SU-DHL-6 (cell line): ENCODE data around the gene TBC1D16.

ENCODE experiments used
- H2AFZ ChIP-seq: fragments of 200-600 bp; sonication (generic); 2 replicates; pipeline ENCODE4 v1.6.1; 2014; ENCODE audit warnings: low read depth, mild to moderate bottlenecking, moderate library complexity, mixed read lengths, antibody characterized with exemption, low read length; ENCODE audit not compliant: severe bottlenecking
- H3F3A ChIP-seq: fragments of 200-600 bp; shearing (Covaris generic); 2 replicates; pipeline ENCODE4 v1.6.0; 2016; ENCODE audit warnings: antibody characterized with exemption, mild to moderate bottlenecking; ENCODE audit not compliant: insufficient read depth
- H3K27ac ChIP-seq: fragments of 200-600 bp; sonication (generic); 2 replicates; pipeline ENCODE4 v1.5.1; 2016; ENCODE audit warnings: low read depth, mild to moderate bottlenecking, low read length, moderate library complexity, mixed read lengths
- H3K27me3 ChIP-seq: fragments of 200-600 bp; sonication (generic), shearing (Covaris generic); 2 replicates; pipeline ENCODE4 v1.6.0; 2014; ENCODE audit warnings: mild to moderate bottlenecking, low read length
- H3K36me3 ChIP-seq: fragments of 200-600 bp; sonication (generic); 2 replicates; pipeline ENCODE4 v1.6.1; 2014; ENCODE audit warnings: mild to moderate bottlenecking, low read length, mixed read lengths
- H3K4me2 ChIP-seq: fragments of 300-600, 200-600 bp; shearing (Covaris generic), sonication (generic); 2 replicates; pipeline ENCODE4 v1.6.0; 2014; ENCODE audit warnings: low read length, low read depth, mild to moderate bottlenecking; ENCODE audit not compliant: poor library complexity, severe bottlenecking
- H3K4me3 ChIP-seq: fragments of 200-600 bp; sonication (generic); 2 replicates; pipeline ENCODE4 v1.5.1; 2014; ENCODE audit warnings: antibody characterized with exemption, low read length, mild to moderate bottlenecking, mixed read lengths; ENCODE audit not compliant: insufficient read depth, poor library complexity, severe bottlenecking
- H3K79me2 ChIP-seq: fragments of 200-600 bp; sonication (generic); 2 replicates; pipeline ENCODE4 v1.6.1; 2014; ENCODE audit warnings: mild to moderate bottlenecking, low read length, moderate library complexity; ENCODE audit not compliant: insufficient read depth
- H3K9ac ChIP-seq: fragments of 200-600 bp; sonication (generic); 2 replicates; pipeline ENCODE4 v1.7.0; 2014; ENCODE audit warnings: mild to moderate bottlenecking, low read length
- H3K9me2 ChIP-seq: fragments of 200-600 bp; sonication (generic); replicated peaks from 2 replicates; pipeline ENCODE4 v1.6.1; 2014; ENCODE audit warnings: low read length; ENCODE audit not compliant: insufficient read depth
- H3K9me3 ChIP-seq: fragments of 200-600 bp; sonication (generic); 2 replicates; pipeline ENCODE4 v1.6.1; 2014; ENCODE audit warnings: low read length, mixed read lengths; ENCODE audit not compliant: insufficient read depth
- H4K20me1 ChIP-seq: fragments of 200-600 bp; sonication (generic); 2 replicates; pipeline ENCODE4 v1.6.1; 2014; ENCODE audit warnings: low read depth, mild to moderate bottlenecking, antibody characterized with exemption, low read length, moderate library complexity, mixed read lengths
- CTCF ChIP-seq: fragments of 200-600 bp; sonication (generic); IDR thresholded peaks from one replicate; pipeline ENCODE4 v1.5.1; 2017; ENCODE audit warnings: antibody characterized with exemption, mild to moderate bottlenecking, low read length, moderate library complexity; ENCODE audit not compliant: insufficient read depth, poor library complexity, severe bottlenecking
- EZH2phosphoT487 ChIP-seq: fragments of 200-600 bp; sonication (generic), shearing (Covaris generic); conservative IDR thresholded peaks from 2 replicates; pipeline ENCODE4 v1.6.1; 2018; ENCODE audit warnings: mild to moderate bottlenecking, antibody characterized with exemption, low read length, moderate library complexity, mixed read lengths

TBC1D16 gene

GRCh38 chr17:79888009-79888540 lies 147.6 kb downstream of the TBC1D16 start:
- Histone ChIP-seq H3K4me2 (no peak overlapping the region), H4K20me1 (no peaks in the 10 kb centered on the region), H2AFZ (no peak overlapping the region), H3K36me3 (no peaks in the 10 kb centered on the region), H3K27ac (no peak overlapping the region), H3K27me3 (no peaks in the 10 kb centered on the region), H3K9ac (no peak overlapping the region), H3K79me2 (no peaks in the 10 kb centered on the region), H3K9me2 (no peaks in the 10 kb centered on the region), H3K4me3 (no peak overlapping the region), H3F3A (no peaks in the 10 kb centered on the region), H3K9me3 (no peaks in the 10 kb centered on the region)
- TF ChIP-seq EZH2phosphoT487, result no peak
- TF ChIP-seq CTCF, result no peak

GRCh38 chr17:79887451-79887991 lies 148.2 kb downstream of the TBC1D16 start:
- Histone ChIP-seq H3F3A (no peaks in the 10 kb centered on the region), H3K4me2 (no peak overlapping the region), H2AFZ (no peak overlapping the region), H3K9ac (no peak overlapping the region), H3K27ac (no peak overlapping the region), H3K9me2 (no peaks in the 10 kb centered on the region), H3K36me3 (no peaks in the 10 kb centered on the region), H3K4me3 (no peak overlapping the region), H3K27me3 (no peaks in the 10 kb centered on the region), H3K9me3 (no peaks in the 10 kb centered on the region), H4K20me1 (no peaks in the 10 kb centered on the region), H3K79me2 (no peaks in the 10 kb centered on the region)
- TF ChIP-seq EZH2phosphoT487 (no peak), CTCF (no peak)

GRCh38 chr17:79883202-79883601 lies 152.5 kb downstream of the TBC1D16 start:
- no peaks in the 10 kb centered on the region for H3F3A ChIP-seq
- TF ChIP-seq EZH2phosphoT487 (no peak), CTCF (no peak)
- H3K27ac ChIP-seq, result no peak overlapping the region
- H3K9me3 ChIP-seq, result no peaks in the 10 kb centered on the region
- no peak overlapping the region for H3K9ac ChIP-seq
- H3K4me2 ChIP-seq, result no peak overlapping the region
- H3K9me2 ChIP-seq, result no peaks in the 10 kb centered on the region
- no peaks in the 10 kb centered on the region for H3K79me2 ChIP-seq
- H3K27me3 ChIP-seq, result no peaks in the 10 kb centered on the region
- no peak overlapping the region for H3K4me3 ChIP-seq
- no peaks in the 10 kb centered on the region for H3K36me3 ChIP-seq
- H4K20me1 ChIP-seq, result no peaks in the 10 kb centered on the region
- H2AFZ ChIP-seq, result no peak overlapping the region
